H1 (cell line): Measurements from ENCODE around the gene FTCDNL1. TPM values are rescaled to one million over a fixed set of nuclear protein-coding genes. Genes with fewer than 3 reads are reported as not detected.

ENCODE experiments used
- CTCF ChIA-PET: fragments of 300-600 bp; sonication (Branson Sonifier 250); formaldehyde crosslinking; loops from one replicate; lab custom pipeline; 2021; ENCODE audit not compliant: partially characterized antibody; lab: Charles Lee
- POLR2A ChIA-PET: fragments of 300-600 bp; sonication (Branson Sonifier 250); formaldehyde crosslinking; loops from one replicate; lab custom pipeline; 2021; ENCODE audit warnings: inconsistent platforms; ENCODE audit not compliant: partially characterized antibody; lab: Charles Lee
- DNase-seq, 2 experiments: peaks; one replicate each; pipeline versions ENCODE4 v3.0.0 to v3.0.0-alpha.2; 2010 to 2022; ENCODE audit warnings: low spot score in 2 of 2, low read depth in 1 of 2, mixed read lengths in 1 of 2
- FAIRE-seq: peaks from 2 replicates; lab custom pipeline; 2011; peaks lifted over from hg19 to GRCh38; lab: Jason Lieb, UNC
- H2AFZ ChIP-seq: 2 replicates; pipeline ENCODE4 v1.8.1; 2012; ENCODE audit warnings: low read length, inconsistent platforms
- H2AK5ac ChIP-seq: 2 replicates; pipeline ENCODE4 v1.6.1; 2013; ENCODE audit warnings: low read depth, low read length
- H2BK120ac ChIP-seq: replicated peaks from 2 replicates; pipeline ENCODE3; 2013; ENCODE audit warnings: low read depth, low read length, inconsistent platforms
- H2BK12ac ChIP-seq: 2 replicates; pipeline ENCODE4 v1.6.1; 2013; ENCODE audit warnings: low read depth, low read length
- H2BK15ac ChIP-seq: 2 replicates; pipeline ENCODE4 v1.6.1; 2013; ENCODE audit warnings: low read length
- H2BK20ac ChIP-seq: 2 replicates; pipeline ENCODE4 v1.6.1; 2013; ENCODE audit warnings: low read length
- H2BK5ac ChIP-seq: 2 replicates; pipeline ENCODE4 v1.6.1; 2013; ENCODE audit warnings: low read depth, low read length
- H3K14ac ChIP-seq: 2 replicates; pipeline ENCODE4 v1.6.1; 2013; ENCODE audit warnings: inconsistent platforms; ENCODE audit not compliant: insufficient read length
- H3K18ac ChIP-seq: 2 replicates; pipeline ENCODE4 v1.6.1; 2013; ENCODE audit warnings: low read length; ENCODE audit errors: extremely low read depth
- H3K23ac ChIP-seq: 2 replicates; pipeline ENCODE4 v1.6.1; 2013; ENCODE audit warnings: inconsistent platforms; ENCODE audit not compliant: insufficient read length
- H3K23me2 ChIP-seq: 2 replicates; pipeline ENCODE4 v1.6.1; 2013; ENCODE audit warnings: low read depth, low read length
- H3K27ac ChIP-seq: 2 replicates; pipeline ENCODE4 v1.6.1; 2011; ENCODE audit warnings: low read depth, low read length, inconsistent platforms
- H3K27me3 ChIP-seq, 4 experiments: replicated peaks in 1 of 4; 1 replicate in 1 of 4; 2 replicates in 3 of 4; pipeline versions ENCODE4 v1.6.1 to v1.8.1; 2011 to 2013; ENCODE audit warnings: low read length in 3 of 4, mild to moderate bottlenecking in 3 of 4, inconsistent platforms in 2 of 4, mixed read lengths in 2 of 4, moderate library complexity in 1 of 4; ENCODE audit not compliant: control insufficient read depth in 3 of 4, insufficient read depth in 3 of 4; ENCODE audit errors: extremely low read depth in 1 of 4
- H3K36me3 ChIP-seq, 4 experiments: 2 replicates each; pipeline versions ENCODE4 v1.6.1 to v1.8.1; 2011 to 2013; ENCODE audit warnings: mild to moderate bottlenecking in 4 of 4, low read length in 3 of 4, moderate library complexity in 2 of 4, control low read depth in 1 of 4, inconsistent platforms in 1 of 4; ENCODE audit not compliant: insufficient read depth in 4 of 4, control insufficient read depth in 2 of 4
- H3K4ac ChIP-seq: replicated peaks from 2 replicates; pipeline ENCODE3; 2013; ENCODE audit warnings: low read length, low read depth, mixed read lengths, inconsistent platforms; ENCODE audit not compliant: insufficient read length
- H3K4me1 ChIP-seq, 4 experiments: replicated peaks in 1 of 4; 1 replicate in 1 of 4; 2 replicates in 3 of 4; pipeline versions ENCODE4 v1.6.1 to v1.8.1; 2011 to 2013; ENCODE audit warnings: low read length in 3 of 4, inconsistent platforms in 2 of 4, mixed read lengths in 1 of 4; ENCODE audit not compliant: insufficient read depth in 4 of 4, control insufficient read depth in 3 of 4
- H3K4me2 ChIP-seq, 2 experiments: 2 replicates each; pipeline versions ENCODE4 v1.6.1 to v1.8.1; 2011 to 2013; ENCODE audit warnings: low read depth in 2 of 2, low read length in 2 of 2, control low read depth in 1 of 2, inconsistent platforms in 1 of 2, mild to moderate bottlenecking in 1 of 2; ENCODE audit not compliant: insufficient read depth in 1 of 2
- H3K4me3 ChIP-seq, 4 experiments: fragments of 200-600, 300-600 bp in 1 of 4; sonication (generic), shearing (Covaris generic), sonication (Bioruptor Twin) in 1 of 4; 2 replicates each; pipeline versions ENCODE4 v1.5.1 to v1.8.1; 2011 to 2016; ENCODE audit warnings: low read length in 4 of 4, low read depth in 3 of 4, control low read depth in 2 of 4, inconsistent platforms in 2 of 4, mild to moderate bottlenecking in 2 of 4, mixed read lengths in 1 of 4, moderate library complexity in 1 of 4; ENCODE audit not compliant: insufficient read depth in 2 of 4; ENCODE audit errors: extremely low read depth in 1 of 4
- H3K56ac ChIP-seq: replicated peaks from 2 replicates; pipeline ENCODE3; 2013; ENCODE audit warnings: low read depth, mild to moderate bottlenecking, mixed read lengths, low read length, inconsistent platforms; ENCODE audit not compliant: insufficient read length
- H3K79me1 ChIP-seq: 2 replicates; pipeline ENCODE4 v1.6.1; 2013; ENCODE audit warnings: low read depth, low read length, control low read depth
- H3K79me2 ChIP-seq, 2 experiments: 2 replicates each; pipeline versions ENCODE4 v1.6.1 to v1.8.1; 2012 to 2013; ENCODE audit warnings: low read length in 2 of 2, mild to moderate bottlenecking in 2 of 2, inconsistent platforms in 1 of 2; ENCODE audit not compliant: insufficient read depth in 2 of 2, control insufficient read depth in 1 of 2
- H3K9ac ChIP-seq, 4 experiments: replicated peaks in 1 of 4; 1 replicate in 1 of 4; 2 replicates in 3 of 4; pipeline versions ENCODE4 v1.6.1 to v1.8.1; 2011 to 2013; ENCODE audit warnings: low read depth in 3 of 4, low read length in 3 of 4, control low read depth in 2 of 4, mild to moderate bottlenecking in 2 of 4, moderate library complexity in 2 of 4, inconsistent platforms in 1 of 4; ENCODE audit errors: extremely low read depth in 1 of 4
- H3K9me3 ChIP-seq, 2 experiments: 2 replicates each; pipeline versions ENCODE4 v1.6.1 to v1.8.1; 2012 to 2013; ENCODE audit warnings: mild to moderate bottlenecking in 2 of 2, moderate library complexity in 2 of 2, control low read depth in 1 of 2, inconsistent platforms in 1 of 2, low read depth in 1 of 2, low read length in 1 of 2, mixed read lengths in 1 of 2; ENCODE audit not compliant: insufficient read depth in 2 of 2
- H4K20me1 ChIP-seq, 2 experiments: replicated peaks in 1 of 2; 2 replicates each; pipeline versions ENCODE3 to v1.8.1; 2011 to 2013; ENCODE audit warnings: inconsistent platforms in 2 of 2, low read length in 2 of 2, mild to moderate bottlenecking in 1 of 2; ENCODE audit not compliant: insufficient read depth in 2 of 2, control insufficient read depth in 1 of 2
- H4K5ac ChIP-seq: 2 replicates; pipeline ENCODE4 v1.6.1; 2013; ENCODE audit warnings: low read length, low read depth, mixed read lengths, inconsistent platforms; ENCODE audit not compliant: insufficient read length
- H4K8ac ChIP-seq: 2 replicates; pipeline ENCODE4 v1.8.0; 2013; ENCODE audit warnings: mild to moderate bottlenecking, moderate library complexity, low read length, inconsistent platforms; ENCODE audit not compliant: insufficient read depth; ENCODE audit errors: extremely low read depth
- H4K91ac ChIP-seq: replicated peaks from 2 replicates; pipeline ENCODE3; 2013; ENCODE audit warnings: low read length, mixed read lengths, inconsistent platforms; ENCODE audit not compliant: insufficient read length
- TCF12 ChIP-seq: IDR thresholded peaks from 2 replicates; pipeline ENCODE4 v1.6.1; 2011; ENCODE audit warnings: low read depth, mild to moderate bottlenecking, low read length
- WGBS, 2 experiments: shearing (Covaris generic) in 1 of 2; methylation state at CpG; one replicate each; pipeline versions ENCODE4 v1.1.6 to v1.1.7; 2013 to 2015; ENCODE audit warnings: low lambda C conversion rate in 2 of 2, mixed read lengths in 2 of 2, inconsistent platforms in 1 of 2, low coverage in 1 of 2, missing lambda C conversion rate in 1 of 2; ENCODE audit not compliant: insufficient replicate concordance in 2 of 2, insufficient coverage in 1 of 2, insufficient read length in 1 of 2; ENCODE audit errors: extremely low coverage in 1 of 2, missing lambda C conversion rate in 1 of 2; 5-methylcytosine and 5-hydroxymethylcytosine counted together
- polyA plus RNA-seq, 7 experiments: library from polyadenylated mRNA; depleted of rRNA in 3 of 7; stranded (reverse) in 5 of 7; unstranded in 2 of 7; fragments of >200 nt in 5 of 7; fragments of 200-250 nt in 2 of 7; gene quantifications; 1 replicate in 5 of 7; 2 replicates in 1 of 7; 4 replicates in 1 of 7; pipeline versions ENCODE4 v1.2.1 to v1.2.3, GENCODE V29; 2011 to 2013; ENCODE audit warnings: missing spikeins in 2 of 7, mixed read lengths in 2 of 7
- total RNA-seq: library from RNA; stranded (reverse); fragmentation: NEBNext Ultra II Directional; extraction: Animal tissue kit (Norgen Biotek cat#: 25700); gene quantifications from 2 replicates; pipeline ENCODE4 v1.2.1, GENCODE V29; 2021

FTCDNL1 gene
- total and polyA plus RNA-seq, 2 of the 8 experiments (the other 6 are each of a cell fraction or from before 2014, with no cell fraction given), result 0.41 to 0.97 TPM

DNA sequence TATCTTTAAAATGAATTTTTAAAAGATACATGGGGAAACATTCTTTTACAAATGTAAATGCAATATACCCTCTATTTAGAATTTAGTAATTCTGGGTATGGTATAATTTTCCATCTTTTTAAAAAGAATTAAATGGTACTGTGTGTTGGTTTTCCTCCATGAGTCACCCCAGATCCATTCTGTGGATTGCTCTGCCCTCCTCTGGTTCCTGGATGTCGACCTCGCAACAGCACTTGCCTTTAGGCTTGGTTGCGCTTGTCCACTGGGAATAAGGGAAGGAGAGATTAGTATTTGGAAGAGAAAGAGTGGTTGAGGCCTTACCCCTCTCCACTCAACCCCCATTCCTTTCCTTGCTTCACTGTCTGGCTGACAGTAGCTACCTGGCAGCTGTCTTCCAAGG lies 90.4 kb downstream of the FTCDNL1 start:
- FAIRE-seq, result peak; percentile 24
- Histone ChIP-seq H4K20me1 (no peaks in the 10 kb centered on the region), H2AK5ac (no peak overlapping the region), H3K9me3 (no peaks in the 10 kb centered on the region), H3K27me3 (peaks cover 0 to 2% (median 0%) of the 10 kb centered on the region in 4 experiments; a peak in 1 of 7 replicates), H4K91ac (no peak overlapping the region), H3K36me3 (no peaks in the 10 kb centered on the region), H3K56ac (no peak overlapping the region), H3K9ac (no peak overlapping the region), H2BK12ac (no peak overlapping the region), H3K79me1 (no peaks in the 10 kb centered on the region), H2BK20ac (no peak overlapping the region), H2BK5ac (no peak overlapping the region), H2BK120ac (no peak overlapping the region), H3K23me2 (no peaks in the 10 kb centered on the region), H3K4me1 (no peaks in the 10 kb centered on the region; a peak in 1 of 7 replicates), H2AFZ (peak overlapping the region; percentile 54; the same call in 1 of the 2 replicates), H4K5ac (no peak overlapping the region), H2BK15ac (no peak overlapping the region), H3K4ac (no peak overlapping the region), H4K8ac (no peak overlapping the region), H3K79me2 (no peaks in the 10 kb centered on the region), H3K18ac (no peak overlapping the region), H3K23ac (no peak overlapping the region), H3K4me3 (no peak overlapping the region), H3K27ac (no peak overlapping the region), H3K4me2 (no peak overlapping the region), H3K14ac (no peak overlapping the region)
- no peak for DNase-seq
- 95% methylated on average over 3 of the region's 3 CpGs; no CpG with 5 or more reads in 1 of the 2 experiments for WGBS, 2 experiments
- ChIA-PET CTCF (interaction anchor here (0.8 to 2.1 kb wide), 4 partner anchors 10 to 101 kb away, joined by 3 to 8 read pairs (median 6); no protein-coding TSS in a partner anchor), POLR2A (no interaction called here)
- no peak for TF ChIP-seq TCF12
